ENCODE data around the gene LUZP1. TPM values are rescaled to one million over a fixed set of nuclear protein-coding genes. Genes with fewer than 3 reads are reported as not detected.

The LUZP1 gene
- total RNA-seq, result 29.9 TPM
- long read RNA-seq, full-length matches to known transcripts, result 1 of 21 reads
- long read RNA-seq, partial matches to known transcripts, result 11 of 21 reads
- long read RNA-seq, other reads (novel, unspliced or antisense), result 9 of 21 reads

DNA sequence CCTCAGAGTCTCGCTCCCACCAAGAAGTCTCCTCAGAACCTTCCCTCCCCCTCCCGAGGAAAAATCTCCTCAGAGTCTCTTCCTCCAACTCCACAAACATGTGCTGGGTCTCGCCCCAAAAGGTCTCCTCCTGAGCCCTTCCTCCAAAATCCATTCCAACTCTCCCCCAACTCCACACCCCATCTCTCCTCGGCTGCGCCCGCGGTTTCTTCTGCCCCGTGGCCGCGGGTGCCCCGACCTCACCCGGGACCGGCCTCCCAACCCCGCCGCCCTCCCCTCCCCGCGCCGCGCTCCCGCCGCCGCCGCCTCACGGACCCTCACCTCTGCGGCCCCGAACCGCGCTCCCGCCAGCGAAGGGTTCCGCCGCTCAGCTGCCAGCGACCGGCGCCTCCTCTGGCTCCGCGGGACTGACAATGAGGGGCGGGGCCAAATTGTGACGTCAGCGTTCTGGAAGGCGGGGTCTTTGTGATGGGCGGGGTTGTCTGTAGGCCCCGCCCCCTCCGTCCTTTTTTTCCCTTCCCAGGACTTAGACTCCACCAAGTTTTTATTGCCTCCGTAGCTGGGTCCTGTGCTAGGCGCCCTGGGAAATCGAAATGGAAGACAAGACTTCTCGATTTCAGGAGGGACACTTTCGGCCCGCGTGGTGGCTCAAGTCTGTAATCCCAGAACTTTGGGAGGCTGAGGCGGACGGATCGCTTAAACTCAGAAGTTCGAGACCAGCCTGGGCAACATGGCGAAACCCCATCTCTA lies at the start of gene LUZP1:
Gene LUZP1, minus strand, starts transcription at position 412 of the 750 bp plus-strand sequence.
- Histone ChIP-seq H3K4me1 (peaks cover 60% of the 10 kb centered on the region), H3K9me3 (replicated peaks) (no peaks in the 10 kb centered on the region), H3K36me3 (no peaks in the 10 kb centered on the region), H3K27me3 (ENCODE audit: low read depth) (no peaks in the 10 kb centered on the region), H3K27ac (replicated peaks) (peak within 1 kb of the TSS; percentile 96), H3K4me3 (peak within 1 kb of the TSS; percentile 96)
- intact Hi-C loops (cut with micrococcal nuclease), result no loop called here
- no peak for TF ChIP-seq CTCF (IDR thresholded peaks at IDR 0.05; ENCODE audit: borderline replicate concordance)
- DNase-seq, result peak; percentile 90

GRCh38 chr1:23217421-23218115 lies 48.9 kb upstream of the LUZP1 start, which contains the start of gene HTR1D:
Gene HTR1D (minus strand): TSS chr1:23217502. CDS start chr1:23194219, 23,283 bp downstream.
- Histone ChIP-seq H3K27me3 (ENCODE audit: low read depth) (peaks cover 71% of the 10 kb centered on the region), H3K4me3 (peak within 1 kb of the TSS; percentile 68), H3K4me1 (peaks cover 13% of the 10 kb centered on the region), H3K27ac (replicated peaks) (no peak within 1 kb of the TSS), H3K9me3 (replicated peaks) (no peaks in the 10 kb centered on the region), H3K36me3 (no peaks in the 10 kb centered on the region)
- intact Hi-C loops (cut with micrococcal nuclease), result no loop called here
- no peak for TF ChIP-seq CTCF (IDR thresholded peaks at IDR 0.05; ENCODE audit: borderline replicate concordance)
- no peak for DNase-seq

- TF ChIP-seq CTCF (IDR thresholded peaks at IDR 0.05; ENCODE audit: borderline replicate concordance), result peak; percentile 73
- no peaks in the 10 kb centered on the region for H3K36me3 ChIP-seq
- H3K27ac ChIP-seq (replicated peaks), result no peak overlapping the region
- peaks cover 77% of the 10 kb centered on the region for H3K27me3 ChIP-seq (ENCODE audit: low read depth)
- no peak for DNase-seq
- intact Hi-C loops (cut with micrococcal nuclease), result no loop called here
- no peaks in the 10 kb centered on the region for H3K9me3 ChIP-seq (replicated peaks)
- peak overlapping the region; percentile 68 for H3K4me3 ChIP-seq
- H3K4me1 ChIP-seq, result peaks cover 13% of the 10 kb centered on the region
Measured at GRCh38 chr1:23216771-23217420, 48.2 kb upstream of the LUZP1 start.

GRCh38 chr1:23215751-23216449 lies 47.2 kb upstream of the LUZP1 start:
- peaks cover 13% of the 10 kb centered on the region for H3K4me1 ChIP-seq
- no peak overlapping the region for H3K4me3 ChIP-seq
- H3K27me3 ChIP-seq (ENCODE audit: low read depth), result peaks cover 87% of the 10 kb centered on the region
- intact Hi-C loops (cut with micrococcal nuclease), result no loop called here
- no peak for TF ChIP-seq CTCF (IDR thresholded peaks at IDR 0.05; ENCODE audit: borderline replicate concordance)
- no peaks in the 10 kb centered on the region for H3K36me3 ChIP-seq
- no peak for DNase-seq
- H3K9me3 ChIP-seq (replicated peaks), result no peaks in the 10 kb centered on the region
- H3K27ac ChIP-seq (replicated peaks), result no peak overlapping the region

DNA sequence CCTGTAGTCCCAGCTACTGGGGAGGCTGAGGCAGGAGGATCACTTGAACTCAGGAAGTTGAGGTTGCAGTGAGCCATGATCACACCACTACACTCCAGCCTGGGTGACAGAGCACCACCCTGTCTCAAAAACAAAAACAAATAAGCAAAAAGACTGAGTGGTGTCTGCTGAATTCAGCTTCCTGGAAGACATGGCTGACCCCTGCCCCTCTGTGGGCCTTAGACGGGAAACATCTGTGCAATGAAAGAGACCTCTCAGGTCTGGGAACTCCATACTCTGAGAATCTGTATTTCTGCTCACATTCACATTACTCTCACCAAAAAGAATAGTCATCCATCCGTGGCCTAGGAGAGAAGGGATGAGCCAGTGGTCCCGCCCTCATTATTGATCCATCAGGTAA lies 46.6 kb upstream of the LUZP1 start:
- TF ChIP-seq CTCF (IDR thresholded peaks at IDR 0.05; ENCODE audit: borderline replicate concordance), result no peak
- intact Hi-C loops (cut with micrococcal nuclease), result no loop called here
- Histone ChIP-seq H3K36me3 (no peaks in the 10 kb centered on the region), H3K27me3 (ENCODE audit: low read depth) (peaks cover 94% of the 10 kb centered on the region), H3K27ac (replicated peaks) (no peak overlapping the region), H3K9me3 (replicated peaks) (no peaks in the 10 kb centered on the region), H3K4me1 (peaks cover 13% of the 10 kb centered on the region), H3K4me3 (no peak overlapping the region)
- DNase-seq, result no peak

Measured in left ventricle myocardium inferior (tissue), 1 donor.